H1 (cell line): Measurements from ENCODE around the gene GNG7. TPM values are rescaled to one million over a fixed set of nuclear protein-coding genes. Genes with fewer than 3 reads are reported as not detected.

ENCODE experiments used
- CTCF ChIA-PET: fragments of 300-600 bp; sonication (Branson Sonifier 250); formaldehyde crosslinking; loops from one replicate; lab custom pipeline; 2021; ENCODE audit not compliant: partially characterized antibody; lab: Charles Lee
- POLR2A ChIA-PET: fragments of 300-600 bp; sonication (Branson Sonifier 250); formaldehyde crosslinking; loops from one replicate; lab custom pipeline; 2021; ENCODE audit warnings: inconsistent platforms; ENCODE audit not compliant: partially characterized antibody; lab: Charles Lee
- DNase-seq, 2 experiments: peaks; one replicate each; pipeline versions ENCODE4 v3.0.0 to v3.0.0-alpha.2; 2010 to 2022; ENCODE audit warnings: low spot score in 2 of 2, low read depth in 1 of 2, mixed read lengths in 1 of 2
- FAIRE-seq: peaks from 2 replicates; lab custom pipeline; 2011; peaks lifted over from hg19 to GRCh38; lab: Jason Lieb, UNC
- H2AFZ ChIP-seq: 2 replicates; pipeline ENCODE4 v1.8.1; 2012; ENCODE audit warnings: low read length, inconsistent platforms
- H2AK5ac ChIP-seq: 2 replicates; pipeline ENCODE4 v1.6.1; 2013; ENCODE audit warnings: low read depth, low read length
- H2BK120ac ChIP-seq: replicated peaks from 2 replicates; pipeline ENCODE3; 2013; ENCODE audit warnings: low read depth, low read length, inconsistent platforms
- H2BK12ac ChIP-seq: 2 replicates; pipeline ENCODE4 v1.6.1; 2013; ENCODE audit warnings: low read depth, low read length
- H2BK15ac ChIP-seq: 2 replicates; pipeline ENCODE4 v1.6.1; 2013; ENCODE audit warnings: low read length
- H2BK20ac ChIP-seq: 2 replicates; pipeline ENCODE4 v1.6.1; 2013; ENCODE audit warnings: low read length
- H2BK5ac ChIP-seq: 2 replicates; pipeline ENCODE4 v1.6.1; 2013; ENCODE audit warnings: low read depth, low read length
- H3K14ac ChIP-seq: 2 replicates; pipeline ENCODE4 v1.6.1; 2013; ENCODE audit warnings: inconsistent platforms; ENCODE audit not compliant: insufficient read length
- H3K18ac ChIP-seq: 2 replicates; pipeline ENCODE4 v1.6.1; 2013; ENCODE audit warnings: low read length; ENCODE audit errors: extremely low read depth
- H3K23ac ChIP-seq: 2 replicates; pipeline ENCODE4 v1.6.1; 2013; ENCODE audit warnings: inconsistent platforms; ENCODE audit not compliant: insufficient read length
- H3K23me2 ChIP-seq: 2 replicates; pipeline ENCODE4 v1.6.1; 2013; ENCODE audit warnings: low read depth, low read length
- H3K27ac ChIP-seq: 2 replicates; pipeline ENCODE4 v1.6.1; 2011; ENCODE audit warnings: low read depth, low read length, inconsistent platforms
- H3K27me3 ChIP-seq, 4 experiments: replicated peaks in 1 of 4; 1 replicate in 1 of 4; 2 replicates in 3 of 4; pipeline versions ENCODE4 v1.6.1 to v1.8.1; 2011 to 2013; ENCODE audit warnings: low read length in 3 of 4, mild to moderate bottlenecking in 3 of 4, inconsistent platforms in 2 of 4, mixed read lengths in 2 of 4, moderate library complexity in 1 of 4; ENCODE audit not compliant: control insufficient read depth in 3 of 4, insufficient read depth in 3 of 4; ENCODE audit errors: extremely low read depth in 1 of 4
- H3K36me3 ChIP-seq, 4 experiments: 2 replicates each; pipeline versions ENCODE4 v1.6.1 to v1.8.1; 2011 to 2013; ENCODE audit warnings: mild to moderate bottlenecking in 4 of 4, low read length in 3 of 4, moderate library complexity in 2 of 4, control low read depth in 1 of 4, inconsistent platforms in 1 of 4; ENCODE audit not compliant: insufficient read depth in 4 of 4, control insufficient read depth in 2 of 4
- H3K4ac ChIP-seq: replicated peaks from 2 replicates; pipeline ENCODE3; 2013; ENCODE audit warnings: low read length, low read depth, mixed read lengths, inconsistent platforms; ENCODE audit not compliant: insufficient read length
- H3K4me1 ChIP-seq, 4 experiments: replicated peaks in 1 of 4; 1 replicate in 1 of 4; 2 replicates in 3 of 4; pipeline versions ENCODE4 v1.6.1 to v1.8.1; 2011 to 2013; ENCODE audit warnings: low read length in 3 of 4, inconsistent platforms in 2 of 4, mixed read lengths in 1 of 4; ENCODE audit not compliant: insufficient read depth in 4 of 4, control insufficient read depth in 3 of 4
- H3K4me2 ChIP-seq, 2 experiments: 2 replicates each; pipeline versions ENCODE4 v1.6.1 to v1.8.1; 2011 to 2013; ENCODE audit warnings: low read depth in 2 of 2, low read length in 2 of 2, control low read depth in 1 of 2, inconsistent platforms in 1 of 2, mild to moderate bottlenecking in 1 of 2; ENCODE audit not compliant: insufficient read depth in 1 of 2
- H3K4me3 ChIP-seq, 4 experiments: fragments of 200-600, 300-600 bp in 1 of 4; sonication (generic), shearing (Covaris generic), sonication (Bioruptor Twin) in 1 of 4; 2 replicates each; pipeline versions ENCODE4 v1.5.1 to v1.8.1; 2011 to 2016; ENCODE audit warnings: low read length in 4 of 4, low read depth in 3 of 4, control low read depth in 2 of 4, inconsistent platforms in 2 of 4, mild to moderate bottlenecking in 2 of 4, mixed read lengths in 1 of 4, moderate library complexity in 1 of 4; ENCODE audit not compliant: insufficient read depth in 2 of 4; ENCODE audit errors: extremely low read depth in 1 of 4
- H3K56ac ChIP-seq: replicated peaks from 2 replicates; pipeline ENCODE3; 2013; ENCODE audit warnings: low read depth, mild to moderate bottlenecking, mixed read lengths, low read length, inconsistent platforms; ENCODE audit not compliant: insufficient read length
- H3K79me1 ChIP-seq: 2 replicates; pipeline ENCODE4 v1.6.1; 2013; ENCODE audit warnings: low read depth, low read length, control low read depth
- H3K79me2 ChIP-seq, 2 experiments: 2 replicates each; pipeline versions ENCODE4 v1.6.1 to v1.8.1; 2012 to 2013; ENCODE audit warnings: low read length in 2 of 2, mild to moderate bottlenecking in 2 of 2, inconsistent platforms in 1 of 2; ENCODE audit not compliant: insufficient read depth in 2 of 2, control insufficient read depth in 1 of 2
- H3K9ac ChIP-seq, 4 experiments: replicated peaks in 1 of 4; 1 replicate in 1 of 4; 2 replicates in 3 of 4; pipeline versions ENCODE4 v1.6.1 to v1.8.1; 2011 to 2013; ENCODE audit warnings: low read depth in 3 of 4, low read length in 3 of 4, control low read depth in 2 of 4, mild to moderate bottlenecking in 2 of 4, moderate library complexity in 2 of 4, inconsistent platforms in 1 of 4; ENCODE audit errors: extremely low read depth in 1 of 4
- H3K9me3 ChIP-seq, 2 experiments: 2 replicates each; pipeline versions ENCODE4 v1.6.1 to v1.8.1; 2012 to 2013; ENCODE audit warnings: mild to moderate bottlenecking in 2 of 2, moderate library complexity in 2 of 2, control low read depth in 1 of 2, inconsistent platforms in 1 of 2, low read depth in 1 of 2, low read length in 1 of 2, mixed read lengths in 1 of 2; ENCODE audit not compliant: insufficient read depth in 2 of 2
- H4K20me1 ChIP-seq, 2 experiments: replicated peaks in 1 of 2; 2 replicates each; pipeline versions ENCODE3 to v1.8.1; 2011 to 2013; ENCODE audit warnings: inconsistent platforms in 2 of 2, low read length in 2 of 2, mild to moderate bottlenecking in 1 of 2; ENCODE audit not compliant: insufficient read depth in 2 of 2, control insufficient read depth in 1 of 2
- H4K5ac ChIP-seq: 2 replicates; pipeline ENCODE4 v1.6.1; 2013; ENCODE audit warnings: low read length, low read depth, mixed read lengths, inconsistent platforms; ENCODE audit not compliant: insufficient read length
- H4K8ac ChIP-seq: 2 replicates; pipeline ENCODE4 v1.8.0; 2013; ENCODE audit warnings: mild to moderate bottlenecking, moderate library complexity, low read length, inconsistent platforms; ENCODE audit not compliant: insufficient read depth; ENCODE audit errors: extremely low read depth
- H4K91ac ChIP-seq: replicated peaks from 2 replicates; pipeline ENCODE3; 2013; ENCODE audit warnings: low read length, mixed read lengths, inconsistent platforms; ENCODE audit not compliant: insufficient read length
- CTBP2 ChIP-seq: IDR thresholded peaks from 2 replicates; pipeline ENCODE4 v1.7.0; 2011; ENCODE audit warnings: borderline replicate concordance, mild to moderate bottlenecking, moderate library complexity, mixed read lengths, low read length; ENCODE audit not compliant: insufficient read depth, insufficient read length
- EGR1 ChIP-seq: IDR thresholded peaks from 2 replicates; pipeline ENCODE4 v1.6.1; 2011; ENCODE audit warnings: low read depth, low read length, borderline replicate concordance
- ZNF274 ChIP-seq: IDR thresholded peaks from 2 replicates; pipeline ENCODE4 v1.7.0; 2012; ENCODE audit warnings: low read length, borderline replicate concordance; ENCODE audit errors: extremely low read depth
- WGBS, 2 experiments: shearing (Covaris generic) in 1 of 2; methylation state at CpG; one replicate each; pipeline versions ENCODE4 v1.1.6 to v1.1.7; 2013 to 2015; ENCODE audit warnings: low lambda C conversion rate in 2 of 2, mixed read lengths in 2 of 2, inconsistent platforms in 1 of 2, low coverage in 1 of 2, missing lambda C conversion rate in 1 of 2; ENCODE audit not compliant: insufficient replicate concordance in 2 of 2, insufficient coverage in 1 of 2, insufficient read length in 1 of 2; ENCODE audit errors: extremely low coverage in 1 of 2, missing lambda C conversion rate in 1 of 2; 5-methylcytosine and 5-hydroxymethylcytosine counted together
- polyA plus RNA-seq, 7 experiments: library from polyadenylated mRNA; depleted of rRNA in 3 of 7; stranded (reverse) in 5 of 7; unstranded in 2 of 7; fragments of >200 nt in 5 of 7; fragments of 200-250 nt in 2 of 7; gene quantifications; 1 replicate in 5 of 7; 2 replicates in 1 of 7; 4 replicates in 1 of 7; pipeline versions ENCODE4 v1.2.1 to v1.2.3, GENCODE V29; 2011 to 2013; ENCODE audit warnings: missing spikeins in 2 of 7, mixed read lengths in 2 of 7
- total RNA-seq: library from RNA; stranded (reverse); fragmentation: NEBNext Ultra II Directional; extraction: Animal tissue kit (Norgen Biotek cat#: 25700); gene quantifications from 2 replicates; pipeline ENCODE4 v1.2.1, GENCODE V29; 2021
- TF ChIP-seq, protein P1 (sequence below): IDR thresholded peaks from 2 replicates; pipeline ENCODE4 v1.6.1; 2012; ENCODE audit warnings: inconsistent platforms

Gene GNG7
- total and polyA plus RNA-seq, 2 of the 8 experiments (the other 6 are each of a cell fraction or from before 2014, with no cell fraction given), result 2.8 to 7.8 TPM

DNA sequence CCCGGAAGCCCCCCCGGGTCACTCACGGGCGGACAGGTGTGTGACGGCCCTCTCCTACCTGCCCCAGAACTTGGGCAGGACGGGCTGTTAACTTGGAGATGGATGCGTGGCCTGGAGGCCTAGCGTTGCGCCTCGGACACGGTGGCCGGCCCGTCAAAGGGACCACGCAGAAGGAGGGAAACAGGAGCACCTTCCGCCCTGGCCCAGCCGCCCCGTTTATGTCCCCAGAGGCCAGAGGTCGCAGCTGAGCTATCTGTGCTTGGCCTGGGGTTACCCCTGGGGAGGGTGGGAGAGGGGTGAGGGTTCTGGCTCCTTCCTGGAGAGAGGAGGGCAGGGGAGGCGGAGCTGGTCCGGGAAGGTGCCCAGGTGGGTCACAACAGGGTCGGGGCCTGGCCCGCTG lies 190.9 kb downstream of the GNG7 start:
- Histone ChIP-seq H4K20me1 (no peaks in the 10 kb centered on the region), H3K14ac (no peak overlapping the region), H3K4me1 (peaks cover 0 to 9% (median 6%) of the 10 kb centered on the region in 4 experiments; a peak in 5 of 7 replicates), H2BK20ac (no peak overlapping the region), H3K18ac (no peak overlapping the region), H4K5ac (no peak overlapping the region), H3K23me2 (no peaks in the 10 kb centered on the region), H3K4me3 (no peak overlapping the region), H3K23ac (no peak overlapping the region), H2AFZ (no peak overlapping the region), H2BK12ac (peak overlapping the region; percentile 39; the same call in 1 of the 2 replicates), H3K4me2 (no peak overlapping the region), H2BK120ac (no peak overlapping the region), H3K27ac (no peak overlapping the region), H2BK5ac (no peak overlapping the region), H4K8ac (peak overlapping the region; percentile 14; the same call in 1 of the 2 replicates), H3K9ac (no peak overlapping the region), H3K27me3 (no peaks in the 10 kb centered on the region), H2BK15ac (0 out of 2 replicates have a peak overlapping the region, but pooled peaks have one; percentile 46), H4K91ac (no peak overlapping the region), H3K9me3 (no peaks in the 10 kb centered on the region), H3K36me3 (no peaks in the 10 kb centered on the region), H3K56ac (no peak overlapping the region), H3K79me2 (no peaks in the 10 kb centered on the region), H2AK5ac (no peak overlapping the region), H3K79me1 (no peaks in the 10 kb centered on the region), H3K4ac (no peak overlapping the region)
- TF ChIP-seq EGR1 (no peak), ZNF274 (no peak), CTBP2 (no peak)
- TF ChIP-seq, protein P1, sequence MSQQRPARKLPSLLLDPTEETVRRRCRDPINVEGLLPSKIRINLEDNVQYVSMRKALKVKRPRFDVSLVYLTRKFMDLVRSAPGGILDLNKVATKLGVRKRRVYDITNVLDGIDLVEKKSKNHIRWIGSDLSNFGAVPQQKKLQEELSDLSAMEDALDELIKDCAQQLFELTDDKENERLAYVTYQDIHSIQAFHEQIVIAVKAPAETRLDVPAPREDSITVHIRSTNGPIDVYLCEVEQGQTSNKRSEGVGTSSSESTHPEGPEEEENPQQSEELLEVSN, result no peak
- DNase-seq (no peak), FAIRE-seq (no peak)
- WGBS, 2 experiments, result 87% methylated on average over 15 of the region's 22 CpGs; no CpG with 5 or more reads in 1 of the 2 experiments
- ChIA-PET POLR2A (interaction anchor here (1.0 to 2.9 kb wide), 5 partner anchors 14 to 48 kb away, joined by 3 to 20 read pairs (median 6); partner anchors contain the start of gene GADD45B), CTCF (interaction anchor here (0.7 to 1.7 kb wide), 6 partner anchors 9 to 137 kb away, joined by 3 to 4 read pairs (median 4); no protein-coding TSS in a partner anchor)
